NT2/D1 (cell line): ENCODE results near the gene RAB11FIP3.

Experiments used
- SUZ12 ChIP-seq: IDR thresholded peaks from 2 replicates; pipeline ENCODE4 v1.6.1; 2011; ENCODE audit not compliant: insufficient read length, insufficient read depth; ENCODE audit errors: extremely low read depth
- YY1 ChIP-seq: IDR thresholded peaks from 2 replicates; pipeline ENCODE4 v1.6.1; 2011; ENCODE audit not compliant: insufficient read length, insufficient read depth
- ZNF274 ChIP-seq: IDR thresholded peaks from 2 replicates; pipeline ENCODE4 v1.6.1; 2011; ENCODE audit warnings: mild to moderate bottlenecking, low read depth, low read length

- TF ChIP-seq ZNF274 (no peak), YY1 (no peak), SUZ12 (no peak)
Observed at GRCh38 chr16:471353-472198, 46.1 kb downstream of the RAB11FIP3 start.
